HepG2 (cell line): ENCODE data around the gene RNU2-63P. TPM values are rescaled to one million over a fixed set of nuclear protein-coding genes. Genes with fewer than 3 reads are reported as not detected.

Experiments
- AHDC1 ChIP-seq: sonication (generic); formaldehyde crosslinking; IDR thresholded peaks from 2 replicates; pipeline ENCODE4 v1.5.1; 2020; ENCODE audit warnings: mild to moderate bottlenecking, missing genetic modification reagents, borderline replicate concordance
- FOSL1 ChIP-seq: sonication (generic); formaldehyde crosslinking; IDR thresholded peaks from 2 replicates; pipeline ENCODE4 v1.9.0; 2021; ENCODE audit warnings: missing genetic modification reagents, borderline replicate concordance
- HNRNPL ChIP-seq: fragments of 200-400 bp; formaldehyde crosslinking; IDR thresholded peaks from 2 replicates; pipeline ENCODE4 v1.6.1; 2017; ENCODE audit warnings: mild to moderate bottlenecking, low read depth, low read length
- HOMEZ ChIP-seq: IDR thresholded peaks from 2 replicates; pipeline ENCODE4 v1.6.1; 2016; ENCODE audit warnings: low read depth
- MAFF ChIP-seq: IDR thresholded peaks from 2 replicates; pipeline ENCODE4 v1.6.1; 2011; ENCODE audit warnings: low read depth, low read length, improper control_type of control experiment
- PAXIP1 ChIP-seq: sonication (generic); formaldehyde crosslinking; conservative IDR thresholded peaks from 2 replicates; pipeline ENCODE4 v1.4.0; 2020; ENCODE audit warnings: mild to moderate bottlenecking, missing genetic modification reagents, moderate library complexity
- SOX13 ChIP-seq, 3 experiments: fragments of 450-650 bp in 1 of 3; sonication (generic) in 1 of 3; formaldehyde crosslinking in 1 of 3; IDR thresholded peaks in 2 of 3; conservative IDR thresholded peaks in 1 of 3; 2 replicates each; pipeline versions ENCODE4 v1.5.0 to v1.6.1; 2016 to 2020; ENCODE audit warnings: antibody characterized with exemption in 1 of 3, mild to moderate bottlenecking in 1 of 3, missing compliant biosample characterization in 1 of 3, missing genetic modification reagents in 1 of 3, moderate library complexity in 1 of 3
- TP53 ChIP-seq: sonication (generic); formaldehyde crosslinking; conservative IDR thresholded peaks from 2 replicates; pipeline ENCODE4 v1.4.0; 2020; ENCODE audit warnings: missing genetic modification reagents
- ZNF609 ChIP-seq: sonication (generic); formaldehyde crosslinking; IDR thresholded peaks from 2 replicates; pipeline ENCODE4 v1.4.0; 2020; ENCODE audit warnings: mild to moderate bottlenecking, missing genetic modification reagents, borderline replicate concordance
- ZNF652 ChIP-seq: IDR thresholded peaks from 2 replicates; pipeline ENCODE4 v1.6.1; 2016; ENCODE audit warnings: low read depth, borderline replicate concordance
- polyA plus RNA-seq, 8 experiments: library from polyadenylated mRNA; depleted of rRNA in 3 of 8; stranded (reverse) in 7 of 8; unstranded in 1 of 8; fragments of >200 nt; fragmentation: Illumina TruSeq in 4 of 8; extraction: Trizol in 4 of 8; gene quantifications; 2 replicates each; pipeline versions ENCODE4 v1.2.1 to v1.2.3, GENCODE V29; 2011 to 2016; ENCODE audit warnings: low read depth in 4 of 8, missing spikeins in 1 of 8, mixed read lengths in 1 of 8; ENCODE audit not compliant: insufficient read depth in 1 of 8
- total RNA-seq, 5 experiments: library from RNA; depleted of rRNA; stranded (reverse); fragments of >200 nt; fragmentation: Illumina TruSeq; extraction: Trizol; gene quantifications; 2 replicates each; pipeline ENCODE4 v1.2.3, GENCODE V29; 2016; ENCODE audit warnings: low read depth in 1 of 5

RNU2-63P gene
- total and polyA plus RNA-seq, 2 of the 13 experiments (the other 11 are each of a cell fraction or from before 2014, with no cell fraction given) = 6.8 TPM; not detected in 1

- TF ChIP-seq ZNF609 = no peak
- TF ChIP-seq TP53 (CRISPR knock-in tag) = no peak
- TF ChIP-seq ZNF652 (CRISPR knock-in tag) = peak; percentile 11; the same call in 1 of the 2 replicates
- no peak for TF ChIP-seq HNRNPL
- 0 out of 2 replicates have a peak, but pooled peaks have one; percentile 34 for TF ChIP-seq PAXIP1
- peak; percentile 16; the same call in 1 of the 2 replicates for TF ChIP-seq MAFF
- no peak for TF ChIP-seq SOX13 (IDR thresholded peaks at IDR 0.05)
- no peak for TF ChIP-seq SOX13 (CRISPR knock-in tag; conservative IDR thresholded peaks at IDR 0.05 in 1 of 2, IDR thresholded peaks at IDR 0.05 in 1 of 2)
- 0 out of 2 replicates have a peak, but pooled peaks have one; percentile 37 for TF ChIP-seq AHDC1 (CRISPR knock-in tag)
- peak; percentile 89; the same call in 1 of the 2 replicates for TF ChIP-seq HOMEZ (CRISPR knock-in tag)
- peak; percentile 18; the same call in 1 of the 2 replicates for TF ChIP-seq FOSL1 (CRISPR knock-in tag)
These were observed 22.1 kb upstream of the RNU2-63P start (continued) for GRCh38 chr2:88038263-88039105.
